GM12878 (cell line): ENCODE results near the gene GLB1L. TPM values are rescaled to one million over a fixed set of nuclear protein-coding genes. Genes with fewer than 3 reads are reported as not detected.
"Not testable (repeated sequence)": the region's sequence is repeated elsewhere in the genome, so short reads cannot be mapped to it uniquely, and the experiment has no call there.

Source experiments
- ATAC-seq: fragments of 200-7000 bp; cut with Tn5 transposase; 3 replicates; pipeline ENCODE4 v1.9.1; 2020; ENCODE audit warnings: mild to moderate bottlenecking, moderate library complexity
- BruUV-seq: library from RNA; stranded (reverse); fragments of 400-500 nt; replicated peaks from 2 replicates; lab custom pipeline; 2021; lab: Mats Ljungman, UMichigan
- CTCF ChIA-PET: fragments of 300-600 bp; sonication (Branson Sonifier 250); formaldehyde crosslinking; extraction: SDS; loops from one replicate; lab custom pipeline; 2021; ENCODE audit warnings: inconsistent platforms; lab: Yijun Ruan, JAX
- POLR2A ChIA-PET: fragments of 350-600 bp; formaldehyde crosslinking; extraction: SDS; loops from one replicate; lab custom pipeline; 2021; ENCODE audit warnings: inconsistent platforms; lab: Charles Lee
- RAD21 ChIA-PET: fragments of 300-600 bp; sonication (Branson Sonifier 250); formaldehyde crosslinking; loops from one replicate; lab custom pipeline; 2023; ENCODE audit warnings: antibody characterized with exemption; ENCODE audit not compliant: unreplicated experiment; lab: Charles Lee
- SMC1A ChIA-PET: fragments of 300-600 bp; sonication (Branson Sonifier 250); formaldehyde crosslinking; loops from one replicate; lab custom pipeline; 2023; ENCODE audit not compliant: unreplicated experiment, uncharacterized antibody; lab: Charles Lee
- DNase-seq: peaks from one replicate; pipeline ENCODE4 v3.0.0-alpha.2; 2011; ENCODE audit warnings: low read depth, low spot score
- FAIRE-seq: peaks from 3 replicates; lab custom pipeline; 2011; peaks lifted over from hg19 to GRCh38; lab: Jason Lieb, UNC
- H2AFZ ChIP-seq: 2 replicates; pipeline ENCODE4 v1.6.0; 2011; ENCODE audit warnings: low read depth, low read length, control low read depth; ENCODE audit not compliant: control insufficient read depth
- H3K27ac ChIP-seq: 2 replicates; pipeline ENCODE4 v1.5.1; 2011; ENCODE audit warnings: control low read depth; ENCODE audit not compliant: control insufficient read depth, insufficient read depth
- H3K27me3 ChIP-seq, 2 experiments: replicated peaks in 1 of 2; 2 replicates each; pipeline versions ENCODE4 v1.6.0 to v1.6.1; 2011; ENCODE audit warnings: low read length in 1 of 2; ENCODE audit not compliant: control insufficient read depth in 2 of 2, insufficient read depth in 2 of 2
- H3K36me3 ChIP-seq, 2 experiments: 2 replicates each; pipeline ENCODE4 v1.5.1; 2011; ENCODE audit warnings: low read length in 1 of 2; ENCODE audit not compliant: control insufficient read depth in 2 of 2, insufficient read depth in 2 of 2
- H3K4me1 ChIP-seq: 2 replicates; pipeline ENCODE4 v1.6.1; 2011; ENCODE audit warnings: mild to moderate bottlenecking, low read length, moderate library complexity, mixed read lengths; ENCODE audit not compliant: control insufficient read depth, insufficient read depth
- H3K4me2 ChIP-seq: 2 replicates; pipeline ENCODE4 v1.6.0; 2011; ENCODE audit warnings: control low read depth; ENCODE audit not compliant: control insufficient read depth, insufficient read depth
- H3K4me3 ChIP-seq: fragments of 200-600 bp; sonication (generic); 2 replicates; pipeline ENCODE4 v1.5.1; 2016
- H3K79me2 ChIP-seq: 2 replicates; pipeline ENCODE4 v1.6.0; 2011; ENCODE audit warnings: low read length; ENCODE audit not compliant: control insufficient read depth, insufficient read depth
- H3K9ac ChIP-seq: 2 replicates; pipeline ENCODE4 v1.8.0; 2011; ENCODE audit warnings: low read length, control low read depth, mixed read lengths; ENCODE audit not compliant: control insufficient read depth, insufficient read depth
- H3K9me3 ChIP-seq: replicated peaks from 3 replicates; pipeline ENCODE4 v1.5.1; 2011; ENCODE audit warnings: mild to moderate bottlenecking, low read length; ENCODE audit not compliant: control insufficient read depth, insufficient read depth
- H4K20me1 ChIP-seq: 2 replicates; pipeline ENCODE4 v1.6.0; 2011; ENCODE audit not compliant: control insufficient read depth, insufficient read depth
- ASH2L ChIP-seq: fragments of 300-600, 200-600 bp; sonication (generic); IDR thresholded peaks from 2 replicates; pipeline ENCODE4 v1.6.1; 2017; ENCODE audit warnings: low read depth, mild to moderate bottlenecking, borderline replicate concordance
- ATF2 ChIP-seq: IDR thresholded peaks from 2 replicates; pipeline ENCODE4 v1.6.1; 2012; ENCODE audit warnings: low read length, inconsistent platforms
- ATF7 ChIP-seq: fragments of 450-650 bp; IDR thresholded peaks from 2 replicates; pipeline ENCODE4 v1.6.1; 2016; ENCODE audit warnings: low read depth, mild to moderate bottlenecking
- BHLHE40 ChIP-seq, 2 experiments: fragments of 450-650 bp in 1 of 2; IDR thresholded peaks; 2 replicates each; pipeline ENCODE4 v1.6.1; 2011 to 2017; ENCODE audit warnings: low read depth in 2 of 2, borderline replicate concordance in 1 of 2, improper control_type of control experiment in 1 of 2, low read length in 1 of 2, mild to moderate bottlenecking in 1 of 2
- CREB1 ChIP-seq: IDR thresholded peaks from 2 replicates; pipeline ENCODE4 v1.6.1; 2012; ENCODE audit warnings: low read depth, mild to moderate bottlenecking, inconsistent platforms
- ESRRA ChIP-seq: IDR thresholded peaks from 2 replicates; pipeline ENCODE4 v1.6.1; 2012; ENCODE audit warnings: mild to moderate bottlenecking, low read length, improper control_type of control experiment
- HDGF ChIP-seq: fragments of 450-650 bp; IDR thresholded peaks from 2 replicates; pipeline ENCODE4 v1.6.1; 2016; ENCODE audit warnings: antibody characterized with exemption
- LARP7 ChIP-seq: fragments of 450-650 bp; IDR thresholded peaks from 2 replicates; pipeline ENCODE4 v1.6.1; 2017; ENCODE audit warnings: mild to moderate bottlenecking
- POLR2AphosphoS5 ChIP-seq: IDR thresholded peaks from 2 replicates; pipeline ENCODE4 v1.6.1; 2011; ENCODE audit warnings: mild to moderate bottlenecking, low read length, inconsistent platforms
- SPI1 ChIP-seq: IDR thresholded peaks from 2 replicates; pipeline ENCODE4 v1.6.1; 2011; ENCODE audit warnings: low read depth, mild to moderate bottlenecking, low read length, moderate library complexity, borderline replicate concordance; ENCODE audit not compliant: insufficient read depth
- TBL1XR1 ChIP-seq: IDR thresholded peaks from 2 replicates; pipeline ENCODE4 v1.6.1; 2012; ENCODE audit warnings: low read depth, low read length, improper control_type of control experiment
- TCF7 ChIP-seq: IDR thresholded peaks from 2 replicates; pipeline ENCODE4 v1.6.1; 2014; ENCODE audit warnings: antibody characterized with exemption, borderline replicate concordance
- ZNF207 ChIP-seq: fragments of 450-650 bp; IDR thresholded peaks from 2 replicates; pipeline ENCODE4 v1.6.1; 2014; ENCODE audit warnings: antibody characterized with exemption, mild to moderate bottlenecking, borderline replicate concordance
- WGBS: methylation state at CpG from one replicate; pipeline ENCODE4 v1.1.6; 2016; ENCODE audit warnings: low lambda C conversion rate; ENCODE audit not compliant: insufficient replicate concordance, insufficient coverage; ENCODE audit errors: missing lambda C conversion rate; 5-methylcytosine and 5-hydroxymethylcytosine counted together
- in situ Hi-C: fragments of 300-500 bp; cut with MboI; formaldehyde crosslinking; loops from 9 replicates; pipeline ENCODE4 v1.14.3; 2018; ENCODE audit warnings: mixed read lengths
- intact Hi-C: fragments of 100-400 bp; cut with micrococcal nuclease; formaldehyde crosslinking; loops from one replicate; pipeline ENCODE4 v1.14.2; 2022; ENCODE audit not compliant: unreplicated experiment
- polyA plus RNA-seq, 11 experiments: library from polyadenylated mRNA; depleted of rRNA in 4 of 11; unstranded in 6 of 11; stranded (reverse) in 5 of 11; fragments of >200 nt; fragmentation: Nextera tagmentation in 4 of 11; fragmentation: Illumina TruSeq in 1 of 11; extraction: Ambion mirVana in 4 of 11; extraction: Trizol in 1 of 11; gene quantifications; 1 replicate in 1 of 11; 2 replicates in 10 of 11; pipeline versions ENCODE4 v1.2.1 to v1.2.3, GENCODE V29; 2011 to 2016; ENCODE audit warnings: inconsistent platforms in 2 of 11, missing spikeins in 2 of 11, low read depth in 1 of 11
- total RNA-seq, 4 experiments: library from RNA; depleted of rRNA in 3 of 4; stranded (reverse); fragments of >200 nt in 3 of 4; fragmentation: Illumina TruSeq in 1 of 4; extraction: Trizol in 1 of 4; gene quantifications; 2 replicates each; pipeline versions ENCODE4 v1.2.1 to v1.2.3, GENCODE V29; 2013 to 2021

The GLB1L gene
- total and polyA plus RNA-seq, 10 of the 15 experiments (the other 5 are each of a cell fraction or from before 2014, with no cell fraction given), result 0.29 to 4.6 (median 2.7) TPM

- H3K4me1 ChIP-seq, H3K27me3 ChIP-seq, H3K9ac ChIP-seq, FAIRE-seq, H3K9me3 ChIP-seq, H3K4me3 ChIP-seq, H3K27ac ChIP-seq, SMC1A ChIA-PET, DNase-seq, BruUV-seq, H3K36me3 ChIP-seq, in situ Hi-C loops, H3K79me2 ChIP-seq, ATAC-seq, intact Hi-C loops, H4K20me1 ChIP-seq, H2AFZ ChIP-seq, H3K4me2 ChIP-seq: not testable (repeated sequence)
- POLR2A ChIA-PET, result interaction anchor here (0.5 to 0.8 kb wide), 3 partner anchors 10 to 603 kb away, joined by 3 to 8 read pairs (median 5); partner anchors contain the start of genes GLB1L and STK16
- WGBS, result 81% methylated on average over 10 of the region's 10 CpGs
- RAD21 ChIA-PET, result interaction anchor here (1.0 kb wide), 1 partner anchor 36 kb away, joined by 4 read pairs; no protein-coding TSS in a partner anchor
- CTCF ChIA-PET, result interaction anchor here (0.9 to 1.4 kb wide), 4 partner anchors 18 to 36 kb away, joined by 3 to 5 read pairs (median 4); no protein-coding TSS in a partner anchor
These were observed 13.7 kb upstream of the GLB1L start for GRCh38 chr2:219258942-219259341.

- FAIRE-seq (peak; percentile 81), ATAC-seq (peak; percentile 29), DNase-seq (no peak)
- Histone ChIP-seq H3K27ac (no peak overlapping the region), H4K20me1 (0 out of 2 replicates have a peak, but pooled peaks cover 3% of the 10 kb centered on the region), H3K27me3 (no peaks in the 10 kb centered on the region), H3K9me3 (no peaks in the 10 kb centered on the region), H3K9ac (peak overlapping the region; percentile 50; the same call in 1 of the 2 replicates), H3K36me3 (peaks cover 8 to 9% of the 10 kb centered on the region in 2 experiments), H3K4me1 (peaks cover 16% of the 10 kb centered on the region), H3K79me2 (peaks cover 38% of the 10 kb centered on the region), H3K4me3 (peak overlapping the region; percentile 86), H2AFZ (peak overlapping the region; percentile 92), H3K4me2 (peak overlapping the region; percentile 92)
- RAD21 ChIA-PET, result interaction anchor here (0.8 to 5.1 kb wide), 11 partner anchors 9 to 134 kb away, joined by 3 to 53 read pairs (median 5); partner anchors contain the start of genes ANKZF1, ATG9A, DNAJB2 and GLB1L
- in situ Hi-C loops, result no loop called here
- CTCF ChIA-PET, result interaction anchor here (0.6 to 6.1 kb wide), 16 partner anchors 10 to 357 kb away, joined by 3 to 65 read pairs (median 4); partner anchors contain the start of genes CNPPD1, DNAJB2, GLB1L and NHEJ1
- SMC1A ChIA-PET, result interaction anchor here (0.7 to 8.6 kb wide), 9 partner anchors 9 to 359 kb away, joined by 3 to 98 read pairs (median 4); partner anchors contain the start of genes ABCB6, DNAJB2, GLB1L and STK16
- POLR2A ChIA-PET, result interaction anchor here (0.8 to 9.0 kb wide), 16 partner anchors 9 to 368 kb away, joined by 3 to 160 read pairs (median 4); partner anchors contain the start of genes ABCB6, ANKZF1, ATG9A and DNAJB2
- intact Hi-C loops, result loop anchor here (2.0 kb wide), 1 partner anchor 94 kb away; the partner anchor contains the start of gene NHEJ1
- 6% methylated on average over 12 of the region's 12 CpGs for WGBS
- BruUV-seq, result no TSS peak
- TF ChIP-seq TCF7, result no peak
- TF ChIP-seq ZNF207, result no peak
- TF ChIP-seq ATF7, result peak; percentile 89
- TF ChIP-seq POLR2AphosphoS5, result no peak
- TF ChIP-seq ATF2, result 0 out of 2 replicates have a peak, but pooled peaks have one; percentile 26
- TF ChIP-seq HDGF, result peak; percentile 51; the same call in 1 of the 2 replicates
- peak; percentile 37; the same call in 1 of the 2 replicates for TF ChIP-seq CREB1
- TF ChIP-seq TBL1XR1, result no peak
- 0 out of 2 replicates have a peak, but pooled peaks have one; percentile 39 for TF ChIP-seq LARP7
- TF ChIP-seq BHLHE40 (IDR thresholded peaks at IDR 0.05; ENCODE audit: borderline replicate concordance in 1 of 2, low read depth in 2 of 2, low read length in 1 of 2), result 0 out of 4 replicates have a peak, but pooled peaks of 1 of the 2 experiments have one; percentile 2
- no peak for TF ChIP-seq ASH2L
- peak; percentile 79 for TF ChIP-seq ESRRA
- 0 out of 2 replicates have a peak, but pooled peaks have one; percentile 5 for TF ChIP-seq SPI1
These were observed 9.5 kb upstream of the GLB1L start for GRCh38 chr2:219254590-219255201.
